ENCODE results near the gene ZNF385D.
"Not testable (repeated sequence)": the region's sequence is repeated elsewhere in the genome, so short reads cannot be mapped to it uniquely, and the experiment has no call there.

ZNF385D gene

GRCh38 chr3:21520106-21520963 lies 230.7 kb downstream of the ZNF385D start:
- DNase-seq (ENCODE audit: low read depth): no peak

- no peak for DNase-seq (ENCODE audit: low read depth)
Observed at GRCh38 chr3:21517184-21517583, 233.8 kb downstream of the ZNF385D start.

- DNase-seq (ENCODE audit: low read depth): no peak
Observed at GRCh38 chr3:21515417-21515816, 235.6 kb downstream of the ZNF385D start.

- DNase-seq (ENCODE audit: low read depth): no peak
Observed at GRCh38 chr3:21509731-21510470, 241.1 kb downstream of the ZNF385D start.

GRCh38 chr3:21508246-21508645 lies 242.8 kb downstream of the ZNF385D start:
- no peak for DNase-seq (ENCODE audit: low read depth)

- DNase-seq (ENCODE audit: low read depth): peak; percentile 2
Observed at GRCh38 chr3:21505711-21506460, 245.1 kb downstream of the ZNF385D start.

GRCh38 chr3:21502656-21503055 lies 248.4 kb downstream of the ZNF385D start:
- no peak for DNase-seq (ENCODE audit: low read depth)

- no peak for DNase-seq (ENCODE audit: low read depth)
Observed at GRCh38 chr3:21500834-21501233, 250.2 kb downstream of the ZNF385D start.

GRCh38 chr3:21490671-21491070 lies 260.3 kb downstream of the ZNF385D start:
- DNase-seq (ENCODE audit: low read depth): not testable (repeated sequence)

GRCh38 chr3:21487520-21487919 lies 263.5 kb downstream of the ZNF385D start:
- DNase-seq (ENCODE audit: low read depth): no peak

- DNase-seq (ENCODE audit: low read depth): peak; percentile 17
Observed at GRCh38 chr3:21486024-21486935, 264.7 kb downstream of the ZNF385D start.

- no peak for DNase-seq (ENCODE audit: low read depth)
Observed at GRCh38 chr3:21484828-21485144, 266.2 kb downstream of the ZNF385D start.

- peak; percentile 84 for DNase-seq (ENCODE audit: low read depth)
Observed at GRCh38 chr3:21484057-21484827, 266.8 kb downstream of the ZNF385D start.

GRCh38 chr3:21481991-21482390 lies 269.0 kb downstream of the ZNF385D start:
- DNase-seq (ENCODE audit: low read depth): no peak

- DNase-seq (ENCODE audit: low read depth): peak; percentile 83
Observed at GRCh38 chr3:21477541-21478288, 273.3 kb downstream of the ZNF385D start.

GRCh38 chr3:21466476-21466875 lies 284.5 kb downstream of the ZNF385D start:
- DNase-seq (ENCODE audit: low read depth): peak; percentile 32

- DNase-seq (ENCODE audit: low read depth): no peak
Observed at GRCh38 chr3:21464746-21465145, 286.3 kb downstream of the ZNF385D start.

GRCh38 chr3:21463319-21463718 lies 287.7 kb downstream of the ZNF385D start:
- no peak for DNase-seq (ENCODE audit: low read depth)

- DNase-seq (ENCODE audit: low read depth): peak; percentile 46
Observed at GRCh38 chr3:21462141-21462540, 288.9 kb downstream of the ZNF385D start.

- DNase-seq (ENCODE audit: low read depth): no peak
Observed at GRCh38 chr3:21457084-21457483, 293.9 kb downstream of the ZNF385D start.

All from EH (cell line).